Activated CD8-positive, alpha-beta T cell treated with anti-CD3 and anti-CD28 coated beads, Interleukin-2, amount 10 ng/mL, durations not matched to agents 7 days and 5 days (primary cell): ENCODE measurements around the gene OR1J4. TPM values are rescaled to one million over a fixed set of nuclear protein-coding genes. Genes with fewer than 3 reads are reported as not detected.

Experiments used
- total RNA-seq, 2 experiments: library from RNA; stranded (reverse); gene quantifications; one replicate each; pipeline ENCODE4 v1.2.3, GENCODE V29; 2021

The OR1J4 gene
- total RNA-seq, 2 experiments from 2014 or later = not detected

Other genes starting within 250 kb of the OR1J4 start
- under 1 TPM; 0.26 to 0.37 TPM for gene PTGS1, start 148.1 kb upstream of the OR1J4 start, total RNA-seq
- gene OR1J1, start 41.2 kb upstream of the OR1J4 start, total RNA-seq = not detected
- gene OR1J2, start 8.3 kb upstream of the OR1J4 start, total RNA-seq = not detected
- not detected for gene OR1N1, start 8.2 kb downstream of the OR1J4 start, total RNA-seq
- not detected for gene OR1N2, start 34.0 kb downstream of the OR1J4 start, total RNA-seq
- not detected for gene OR1L8, start 64.2 kb downstream of the OR1J4 start, total RNA-seq
- gene OR1Q1, start 95.6 kb downstream of the OR1J4 start, total RNA-seq = not detected
- gene OR1B1, start 138.5 kb downstream of the OR1J4 start, total RNA-seq = not detected
- not detected for gene OR1L1, start 142.6 kb downstream of the OR1J4 start, total RNA-seq
- gene OR1L3, start 156.0 kb downstream of the OR1J4 start, total RNA-seq = not detected
- gene OR1L4, start 204.8 kb downstream of the OR1J4 start, total RNA-seq = not detected
- gene OR1L6, start 223.2 kb downstream of the OR1J4 start, total RNA-seq = not detected